Right ventricle myocardium superior (tissue), 1 donor: ENCODE data around the gene NAB1. TPM values are rescaled to one million over a fixed set of nuclear protein-coding genes. Genes with fewer than 3 reads are reported as not detected.

Experiments
- ATAC-seq: fragments of 200-7000 bp; cut with Tn5 transposase; one replicate; pipeline ENCODE4 v1.9.1; 2020; ENCODE audit warnings: mild to moderate bottlenecking; ENCODE audit not compliant: poor library complexity
- DNase-seq: peaks from one replicate; pipeline ENCODE4 v3.0.0-alpha.2; 2020
- intact Hi-C: fragments of 100-400 bp; cut with DNase I; formaldehyde crosslinking; loops from one replicate; pipeline ENCODE4 v1.11.2; 2022
- total RNA-seq: library from RNA; stranded (reverse); fragmentation: NEBNext Ultra II Directional; extraction: Animal tissue kit (Norgen Biotek cat#: 25700); gene quantifications from one replicate; pipeline ENCODE4 v1.2.1, GENCODE V29; 2021
- donor health status: DM: no; HTN: yes; CAD: no; lungs with severe emphysema.

Gene NAB1
- total RNA-seq, 1 donor from 2014 or later: 26.9 TPM

GRCh38 chr2:190634381-190634780 is 14.5 kb upstream of the NAB1 start:
- no peak for ATAC-seq
- no peak for DNase-seq
- intact Hi-C loops: no loop called here

GRCh38 chr2:190635781-190636180 is 13.1 kb upstream of the NAB1 start:
- no peak for DNase-seq
- ATAC-seq: no peak
- intact Hi-C loops: no loop called here

- ATAC-seq (peak; percentile 72), DNase-seq (no peak)
- intact Hi-C loops: no loop called here
Observed at GRCh38 chr2:190636361-190636760, 12.5 kb upstream of the NAB1 start.

DNA sequence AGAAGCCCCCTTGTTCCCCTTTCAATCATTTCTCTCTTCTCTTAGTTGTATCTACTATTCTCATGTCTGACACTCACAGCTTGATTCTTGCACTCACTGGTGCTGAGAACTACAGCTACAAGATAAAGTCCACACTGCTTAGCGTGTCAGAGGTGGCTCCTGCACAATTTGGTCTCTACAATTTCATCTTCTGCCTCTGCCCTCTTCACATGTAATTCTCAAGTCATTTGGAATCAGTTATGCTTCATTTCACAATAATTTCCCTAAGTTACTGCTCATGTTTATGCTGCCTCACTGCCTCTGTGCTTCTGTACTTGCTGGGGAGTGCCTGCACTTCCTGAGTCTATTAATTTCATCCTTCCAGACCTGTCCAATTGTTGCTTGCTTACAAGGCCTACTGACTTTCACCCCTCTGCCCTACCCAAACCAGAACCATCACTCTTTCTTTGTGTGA is 11.6 kb upstream of the NAB1 start:
- DNase-seq (no peak), ATAC-seq (peak; percentile 59)
- intact Hi-C loops: no loop called here

DNA sequence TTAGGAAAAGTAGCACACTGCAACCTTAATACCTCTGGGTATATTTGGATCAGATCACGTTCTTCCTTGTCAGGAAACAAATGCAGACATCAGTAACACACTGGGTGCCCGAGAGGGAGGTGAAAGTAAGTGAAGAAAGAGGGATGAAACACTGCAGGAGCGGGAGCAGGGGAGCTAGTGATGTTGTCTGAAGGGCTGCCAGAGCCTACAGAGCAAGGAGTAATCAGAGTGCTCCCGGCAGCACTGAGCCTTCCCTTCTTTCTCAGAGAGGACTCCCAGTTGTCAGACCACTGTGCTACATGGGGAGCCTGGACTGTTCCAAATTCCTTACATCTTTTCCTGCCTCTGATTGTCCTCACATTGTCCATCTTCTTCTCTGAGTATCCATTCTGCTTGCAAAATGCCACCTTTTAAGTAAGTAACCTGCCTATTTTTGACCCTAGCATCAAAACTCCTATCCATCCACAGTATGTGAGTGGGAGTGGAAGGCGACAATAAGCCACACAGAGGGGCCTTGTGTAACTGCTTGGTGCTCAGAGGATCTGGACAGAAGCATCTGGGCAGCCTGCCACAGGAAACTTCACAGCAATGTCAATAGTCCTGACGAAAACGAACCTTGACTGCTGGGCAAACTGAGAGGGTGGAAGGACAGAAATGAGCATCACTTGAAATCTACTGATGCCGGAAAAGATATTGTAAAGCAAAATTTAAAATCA is 10.8 kb upstream of the NAB1 start:
- peak; percentile 65 for DNase-seq
- intact Hi-C loops: no loop called here
- ATAC-seq: peak; percentile 79

- intact Hi-C loops: no loop called here
- no peak for ATAC-seq
Observed at GRCh38 chr2:190640117-190640516, 8.8 kb upstream of the NAB1 start.

GRCh38 chr2:190641469-190641868 is 7.4 kb upstream of the NAB1 start:
- ATAC-seq: no peak
- no peak for DNase-seq
- intact Hi-C loops: no loop called here

More at GRCh38 chr2:190640117-190640516, 8.8 kb upstream of the NAB1 start:
- DNase-seq: no peak

- DNase-seq: no peak
- intact Hi-C loops: no loop called here
- ATAC-seq: no peak
Observed at GRCh38 chr2:190646780-190647522, 1.9 kb upstream of the NAB1 start.

DNA sequence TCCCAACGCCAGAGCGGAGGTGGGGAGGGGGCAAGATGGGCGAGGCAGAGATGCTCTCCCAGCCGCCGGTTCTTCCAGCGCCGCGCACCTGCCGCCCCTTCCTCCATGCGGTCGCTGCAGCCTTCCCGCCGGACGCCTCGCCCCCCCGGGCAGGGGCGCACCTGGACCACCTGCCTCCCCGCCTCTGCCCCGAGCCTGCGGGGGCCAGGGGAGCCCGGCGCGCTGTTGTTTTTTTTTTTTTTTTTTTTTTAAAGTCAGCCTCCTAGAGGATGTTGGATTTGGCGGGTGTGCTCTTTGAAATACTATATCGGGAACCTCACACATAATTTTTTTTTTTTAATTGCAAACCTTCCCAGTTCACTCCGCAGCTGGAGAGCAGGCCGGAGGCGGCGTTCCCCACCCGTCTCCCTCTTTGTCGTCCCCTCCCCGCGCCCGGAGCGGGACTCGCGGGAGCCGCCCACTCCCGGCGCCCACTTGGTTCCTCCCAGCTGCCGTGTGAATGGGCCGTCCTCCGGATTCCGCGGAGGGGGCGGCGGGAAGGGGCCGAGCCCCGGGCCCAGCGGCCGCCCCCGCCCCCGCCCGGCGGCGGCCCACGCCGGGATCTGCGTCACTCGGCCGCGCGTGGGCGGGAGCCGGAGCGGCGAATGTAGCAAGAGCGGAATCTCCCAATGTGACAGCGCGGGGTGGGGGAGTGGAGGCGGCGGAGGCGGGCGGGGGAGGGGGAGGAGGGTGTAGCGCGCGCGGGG is 421 bp upstream of the NAB1 start:
- DNase-seq: peak; percentile 95
- intact Hi-C loops: no loop called here
- ATAC-seq: peak; percentile 95

DNA sequence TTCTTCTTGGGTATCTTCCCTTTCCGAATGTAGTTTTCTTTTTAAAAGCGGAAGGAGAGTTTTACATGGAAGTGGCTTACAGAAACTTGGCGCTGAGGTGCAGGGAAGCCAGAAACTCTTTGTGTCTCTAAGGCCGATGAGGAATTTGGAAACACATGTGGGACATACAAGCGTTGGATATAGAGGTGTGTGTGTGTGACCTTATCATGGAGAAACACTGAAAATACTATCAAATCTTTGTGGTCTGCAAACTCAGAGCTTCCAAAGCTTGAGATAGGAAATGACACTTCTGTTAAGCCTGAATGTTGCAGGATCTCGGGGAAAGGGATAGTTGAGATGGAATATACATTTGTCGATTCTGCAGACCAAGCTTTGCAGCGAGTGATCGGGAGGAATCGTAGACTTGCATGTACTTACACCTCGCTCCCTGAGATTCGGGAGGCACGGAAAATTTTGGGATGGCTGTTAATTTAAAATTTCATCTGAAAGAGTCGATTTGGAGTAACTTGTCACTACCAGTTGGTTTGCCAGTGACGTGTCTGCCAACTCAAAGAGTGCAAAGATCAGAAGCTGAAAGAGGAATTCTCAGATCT is 1.0 kb downstream of the NAB1 start:
- intact Hi-C loops: loop anchor here (5.0 kb wide), 1 partner anchor 118 kb away; the partner anchor contains the start of gene NEMP2
- ATAC-seq: peak; percentile 24

DNA sequence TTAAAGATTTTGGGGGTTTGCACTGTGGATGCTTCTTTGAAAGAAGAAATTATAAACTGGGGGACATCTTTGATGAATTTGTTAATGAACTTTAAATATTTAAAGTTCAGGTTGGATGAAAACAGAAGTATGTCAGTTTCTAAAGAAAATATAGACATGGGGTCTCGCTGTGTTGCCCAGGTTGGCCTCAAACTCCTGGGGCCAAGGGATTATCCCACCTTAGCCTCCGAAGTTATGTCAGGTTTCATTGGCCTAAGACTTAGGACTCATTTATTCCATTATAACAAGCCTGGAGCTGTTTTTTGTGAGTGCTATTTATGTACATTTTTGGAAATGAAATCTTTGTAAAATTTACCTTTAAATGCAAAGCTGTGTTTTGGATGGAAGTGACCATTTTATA is 2.5 kb downstream of the NAB1 start:
- ATAC-seq: no peak
- intact Hi-C loops: loop anchor here (5.0 kb wide), 1 partner anchor 119 kb away; the partner anchor contains the start of gene NEMP2

More for the DNA sequence above, 1.0 kb downstream of the NAB1 start:
- no peak for DNase-seq

GRCh38 chr2:190653231-190653630 is 4.3 kb downstream of the NAB1 start:
- no peak for ATAC-seq
- intact Hi-C loops: loop anchor here (5.0 kb wide), 1 partner anchor 121 kb away; the partner anchor contains the start of gene NEMP2
- no peak for DNase-seq

More for the DNA sequence above, 2.5 kb downstream of the NAB1 start:
- DNase-seq: no peak

- intact Hi-C loops: loop anchor here (5.0 kb wide), 1 partner anchor 122 kb away; the partner anchor contains the start of gene NEMP2
- ATAC-seq (no peak), DNase-seq (no peak)
Observed at GRCh38 chr2:190653931-190654330, 5.0 kb downstream of the NAB1 start.

- no peak for DNase-seq
- intact Hi-C loops: no loop called here
- peak; percentile 73 for ATAC-seq
Observed at GRCh38 chr2:190655113-190655512, 6.2 kb downstream of the NAB1 start.

DNA sequence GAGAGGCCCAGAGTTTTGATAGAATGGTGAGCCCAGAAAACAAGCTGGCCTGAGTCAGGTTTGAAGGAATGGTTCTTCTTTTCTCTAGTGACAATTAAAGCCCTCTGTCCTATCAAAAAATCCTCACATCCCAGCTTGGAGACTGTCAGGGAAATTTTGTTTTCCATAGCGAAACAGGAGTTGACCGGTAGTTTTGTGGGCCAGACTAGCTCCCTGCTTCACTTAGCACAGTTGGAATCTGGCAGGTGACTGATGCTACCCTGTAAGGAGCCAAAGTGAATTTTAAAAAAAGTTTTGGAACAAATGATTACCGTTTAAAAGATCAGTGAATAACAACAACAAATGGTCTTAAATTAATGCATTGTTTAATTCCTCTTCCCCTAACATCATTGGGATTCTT is 6.7 kb downstream of the NAB1 start:
- no peak for ATAC-seq
- no peak for DNase-seq
- intact Hi-C loops: no loop called here

DNA sequence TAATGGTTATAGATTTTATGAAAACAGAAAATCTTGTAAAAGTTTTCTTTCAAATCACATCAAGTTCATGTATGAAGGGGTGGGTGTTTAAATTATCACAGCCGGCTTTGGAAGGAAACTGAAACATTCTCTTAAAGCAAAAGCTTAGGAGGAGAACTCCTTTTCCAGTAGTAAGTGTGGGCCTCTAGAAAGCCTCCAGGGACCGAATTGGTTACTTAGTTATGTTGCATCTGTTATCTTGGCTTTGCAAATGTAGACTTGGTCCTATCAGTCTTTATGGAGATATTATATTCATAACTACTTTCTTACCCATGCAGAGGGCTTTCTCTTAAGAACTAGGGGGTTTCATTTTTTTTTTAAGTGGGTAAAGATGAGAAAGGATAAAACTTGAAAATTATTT is 7.4 kb downstream of the NAB1 start:
- intact Hi-C loops: no loop called here
- DNase-seq (no peak), ATAC-seq (no peak)

GRCh38 chr2:190657474-190658255 is 8.8 kb downstream of the NAB1 start:
- ATAC-seq (peak; percentile 17), DNase-seq (no peak)
- intact Hi-C loops: no loop called here

DNA sequence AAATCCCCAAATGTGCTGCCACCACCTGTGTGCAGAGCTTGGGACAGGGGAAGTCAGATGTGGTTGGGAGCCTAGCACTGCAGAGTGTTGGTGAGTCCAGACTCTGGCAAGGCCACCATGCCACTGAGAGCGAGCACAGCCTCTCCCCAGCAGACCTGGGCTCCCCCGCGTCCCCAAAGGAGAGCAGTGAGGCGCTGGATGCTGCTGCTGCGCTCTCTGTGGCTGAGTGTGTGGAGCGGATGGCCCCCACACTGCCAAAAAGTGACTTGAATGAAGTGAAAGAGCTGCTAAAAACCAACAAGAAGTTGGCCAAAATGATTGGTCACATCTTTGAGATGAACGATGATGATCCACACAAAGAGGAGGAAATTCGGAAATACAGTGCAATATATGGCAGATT is 10.7 kb downstream of the NAB1 start:
- no peak for ATAC-seq

More for the DNA sequence above, 10.7 kb downstream of the NAB1 start:
- intact Hi-C loops: no loop called here
- DNase-seq: no peak
